Stimulated activated CD4-positive, alpha-beta T cell treated with anti-CD3 and anti-CD28 coated beads, Interleukin-15, amount 100 ng/mL, for 1 hour (primary cell): ENCODE results near the gene USP6.
"Not testable (repeated sequence)": the region's sequence is repeated elsewhere in the genome, so short reads cannot be mapped to it uniquely, and the experiment has no call there.

ENCODE experiments used
- DNase-seq, 2 donors: peaks; one replicate each; pipeline ENCODE4 v3.0.0-alpha.2; 2020; ENCODE audit warnings: low read depth in 1 of 2, low spot score in 1 of 2

The USP6 gene

DNA sequence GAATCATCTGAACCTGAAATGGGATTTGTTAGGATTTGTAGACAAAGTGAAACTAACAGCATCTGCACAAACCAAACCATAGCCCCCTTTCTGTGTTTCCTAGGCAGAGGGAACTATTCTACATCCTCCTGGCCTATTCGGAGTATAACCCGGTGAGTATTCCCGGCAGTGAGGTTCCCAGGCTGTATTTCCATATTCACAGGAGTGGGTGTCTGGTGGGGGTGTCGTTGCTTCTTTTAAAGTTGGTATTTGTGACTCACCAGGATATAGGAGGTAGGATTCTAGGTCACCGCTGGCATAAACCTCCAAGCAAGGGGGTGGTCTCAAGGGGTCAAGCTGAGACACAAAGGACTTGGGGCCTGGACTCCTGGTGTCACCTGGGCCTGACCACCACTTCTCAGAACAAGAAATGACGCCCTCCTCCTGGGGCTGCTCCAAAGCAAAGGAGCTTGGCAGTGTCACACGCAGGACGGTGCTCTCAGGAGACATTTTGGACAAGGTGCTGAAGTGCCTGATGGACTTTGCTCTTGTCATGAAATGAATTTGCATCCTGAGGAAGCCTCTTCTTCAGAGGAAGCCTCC is 19.4 kb downstream of the USP6 start:
- DNase-seq = not testable (repeated sequence)

DNA sequence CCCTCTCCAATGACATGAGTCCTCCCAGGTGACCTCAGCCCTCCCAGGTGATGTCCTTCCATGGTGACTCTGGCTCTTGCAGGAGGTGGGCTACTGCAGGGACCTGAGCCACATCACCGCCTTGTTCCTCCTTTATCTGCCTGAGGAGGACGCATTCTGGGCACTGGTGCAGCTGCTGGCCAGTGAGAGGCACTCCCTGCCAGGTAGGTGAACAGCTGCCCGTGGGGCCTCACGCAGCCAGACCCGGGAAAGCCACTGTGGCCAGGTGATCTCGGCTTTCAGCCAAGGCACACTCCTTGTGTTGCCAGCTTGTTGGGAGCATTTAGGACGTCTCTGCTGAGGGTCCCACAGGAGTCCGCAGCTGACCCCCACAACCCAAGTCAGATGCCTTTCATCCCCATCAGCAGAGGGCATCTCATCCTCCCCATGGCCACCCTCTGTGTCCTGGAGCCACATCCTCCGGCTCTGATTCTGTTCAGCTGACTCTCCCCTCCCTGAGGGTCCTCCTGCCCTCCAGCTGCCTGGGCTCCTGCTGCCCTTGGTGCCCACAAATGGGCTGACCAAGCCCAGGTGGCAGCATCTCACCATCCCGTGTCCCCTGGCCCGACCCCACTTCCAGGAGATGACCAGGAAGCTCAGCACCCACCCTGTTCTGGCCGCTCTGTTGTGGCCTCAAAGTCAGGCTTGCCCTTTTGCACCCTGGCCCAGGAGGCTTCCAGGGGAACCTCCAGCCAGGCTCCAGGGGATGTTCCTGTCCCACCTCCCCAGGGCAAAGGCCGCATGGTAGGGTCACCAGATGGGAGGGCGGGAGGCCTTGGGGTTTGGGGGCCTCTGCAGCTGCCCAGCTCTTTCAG is 20.1 kb downstream of the USP6 start:
- no peak for DNase-seq

DNA sequence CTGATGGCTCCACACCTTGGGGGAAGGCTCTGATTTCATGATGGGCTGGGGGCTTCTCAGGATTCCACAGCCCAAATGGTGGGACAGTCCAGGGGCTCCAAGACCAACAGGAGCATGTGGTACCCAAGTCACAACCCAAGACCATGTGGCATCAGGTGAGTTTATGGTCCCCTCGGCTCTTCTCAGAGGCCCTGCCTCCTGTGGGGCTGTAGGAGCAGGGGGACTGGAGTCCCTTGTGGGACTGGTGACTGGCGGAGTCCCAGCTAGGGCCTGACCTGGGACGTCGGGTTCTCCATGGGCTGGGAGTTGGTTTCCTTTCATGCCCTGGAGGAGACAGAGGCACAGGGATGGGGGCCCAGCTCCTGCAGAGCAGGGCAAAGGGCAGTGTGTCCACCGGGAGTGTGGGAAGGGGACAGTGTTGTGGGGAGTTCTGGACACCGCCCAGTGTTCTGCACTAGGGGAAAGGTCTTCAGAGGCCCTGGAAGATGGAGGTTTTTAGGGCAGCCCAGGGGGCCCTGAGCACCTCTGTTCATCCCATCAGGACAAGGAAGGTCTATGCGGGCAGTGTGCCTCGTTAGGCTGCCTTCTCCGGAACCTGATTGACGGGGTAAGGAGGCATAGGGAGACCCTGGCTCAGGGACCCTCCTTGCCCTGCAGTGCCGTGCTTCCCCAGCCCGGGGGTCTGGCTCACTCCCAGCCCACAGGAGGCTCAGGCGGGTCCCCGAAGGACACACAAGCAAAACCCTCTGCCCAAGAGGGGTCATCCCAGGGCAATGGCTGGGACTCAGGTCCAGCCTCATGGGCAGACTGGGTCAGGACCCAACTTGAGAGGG is 21.0 kb downstream of the USP6 start:
- not testable (repeated sequence) for DNase-seq

DNA sequence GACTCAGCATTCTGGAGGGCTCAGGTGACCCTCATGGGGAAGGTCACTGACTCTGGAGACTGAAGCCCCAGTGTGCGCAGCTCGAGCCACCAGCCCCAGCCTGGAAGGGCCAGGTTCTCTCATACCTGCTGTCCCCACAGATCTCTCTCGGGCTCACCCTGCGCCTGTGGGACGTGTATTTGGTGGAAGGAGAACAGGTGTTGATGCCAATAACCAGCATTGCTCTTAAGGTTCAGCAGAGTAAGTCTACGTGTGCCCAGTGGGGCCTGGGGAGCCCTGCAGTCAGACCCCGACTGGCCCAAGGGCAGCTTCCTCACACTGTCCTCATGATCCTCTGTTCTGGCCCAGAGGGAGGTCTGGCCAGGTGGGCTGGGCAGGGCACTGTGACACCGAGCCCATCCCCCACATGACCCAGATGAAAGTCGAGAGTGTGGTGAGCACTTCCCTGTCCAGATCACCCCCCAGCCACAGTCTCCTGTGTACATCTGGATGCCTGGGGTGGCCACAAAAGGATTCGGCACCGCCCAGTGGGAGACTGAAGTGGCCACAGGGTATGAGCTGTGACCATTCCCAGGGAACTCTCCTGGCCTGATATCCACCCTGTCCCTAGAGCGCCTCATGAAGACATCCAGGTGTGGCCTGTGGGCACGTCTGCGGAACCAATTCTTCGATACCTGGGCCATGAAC is 21.8 kb downstream of the USP6 start:
- not testable (repeated sequence) for DNase-seq

DNA sequence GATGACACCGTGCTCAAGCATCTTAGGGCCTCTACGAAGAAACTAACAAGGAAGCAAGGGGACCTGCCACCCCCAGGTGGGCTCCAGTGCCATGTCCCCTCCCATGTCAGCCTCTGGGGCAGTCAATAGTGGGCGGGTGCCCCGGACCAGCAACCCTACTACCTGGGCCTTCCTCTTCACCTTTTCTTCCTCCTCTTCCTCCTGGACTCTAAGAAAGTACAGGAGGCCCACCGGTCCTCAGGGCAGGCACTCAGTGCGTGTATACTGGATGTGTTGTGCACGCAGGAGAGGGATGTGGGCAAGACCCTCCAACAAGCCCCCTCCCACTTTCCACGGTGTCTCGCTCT is 22.3 kb downstream of the USP6 start:
- not testable (repeated sequence) for DNase-seq

DNA sequence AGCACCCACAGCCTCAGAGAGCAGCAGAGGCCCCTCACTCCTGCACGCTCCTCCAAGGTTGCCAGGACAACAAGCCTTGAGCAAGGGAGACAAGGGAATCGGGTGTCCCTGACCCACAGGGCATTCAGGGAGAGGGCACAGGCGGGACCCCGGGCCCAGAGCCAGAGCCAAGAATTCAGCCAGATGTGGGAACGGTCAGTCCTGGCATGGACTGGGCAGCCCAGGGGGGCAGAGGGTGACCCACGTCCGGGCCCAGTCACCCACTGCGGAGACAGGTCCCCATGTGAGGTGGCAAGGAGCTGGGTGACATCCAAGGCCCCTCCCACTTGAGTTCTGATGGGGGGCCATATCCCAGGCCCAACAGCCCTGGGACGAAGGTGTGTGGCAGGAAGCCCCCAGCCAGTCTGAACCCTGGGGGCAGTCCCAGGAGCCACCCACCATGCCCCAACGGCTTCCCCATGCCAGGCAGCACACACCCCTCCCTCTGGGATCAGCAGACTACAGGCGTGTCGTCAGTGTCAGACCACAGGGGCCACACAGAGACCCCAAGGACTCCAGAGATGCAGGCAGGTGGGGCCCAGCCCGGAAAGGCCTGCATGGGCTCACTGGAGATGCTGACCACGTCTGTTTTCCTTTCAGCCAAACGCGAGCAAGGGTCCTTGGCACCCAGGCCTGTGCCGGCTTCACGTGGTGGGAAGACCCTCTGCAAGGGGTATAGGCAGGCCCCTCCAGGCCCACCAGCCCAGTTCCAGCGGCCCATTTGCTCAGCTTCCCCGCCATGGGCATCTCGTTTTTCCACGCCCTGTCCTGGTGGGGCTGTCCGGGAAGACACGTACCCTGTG is 23.0 kb downstream of the USP6 start:
- no peak for DNase-seq

DNA sequence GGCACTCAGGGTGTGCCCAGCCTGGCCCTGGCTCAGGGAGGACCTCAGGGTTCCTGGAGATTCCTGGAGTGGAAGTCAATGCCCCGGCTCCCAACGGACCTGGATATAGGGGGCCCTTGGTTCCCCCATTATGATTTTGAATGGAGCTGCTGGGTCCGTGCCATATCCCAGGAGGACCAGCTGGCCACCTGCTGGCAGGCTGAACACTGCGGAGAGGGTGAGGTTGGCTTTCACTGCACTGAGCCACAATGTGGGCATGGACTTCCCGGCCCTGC is 23.6 kb downstream of the USP6 start:
- DNase-seq = no peak

DNA sequence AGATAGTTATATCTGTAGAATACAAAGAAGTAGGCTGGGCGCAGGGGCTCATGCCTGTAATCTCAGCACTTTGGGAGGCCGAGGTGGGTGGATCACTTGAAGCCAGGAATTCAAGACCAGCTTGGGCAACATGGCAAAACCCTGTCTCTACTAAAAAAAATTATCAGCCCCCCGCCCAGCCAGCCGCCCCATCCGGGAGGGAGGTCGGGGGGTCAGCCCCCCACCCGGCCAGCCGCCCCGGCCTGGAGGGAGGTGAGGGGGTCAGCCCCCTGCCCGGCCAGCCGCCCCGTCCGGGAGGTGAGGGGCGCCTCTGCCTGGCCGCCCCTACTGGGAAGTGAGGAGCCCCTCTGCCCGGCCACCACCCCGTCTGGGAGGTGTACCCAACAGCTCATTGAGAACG is 27.0 kb downstream of the USP6 start:
- DNase-seq = not testable (repeated sequence)

DNA sequence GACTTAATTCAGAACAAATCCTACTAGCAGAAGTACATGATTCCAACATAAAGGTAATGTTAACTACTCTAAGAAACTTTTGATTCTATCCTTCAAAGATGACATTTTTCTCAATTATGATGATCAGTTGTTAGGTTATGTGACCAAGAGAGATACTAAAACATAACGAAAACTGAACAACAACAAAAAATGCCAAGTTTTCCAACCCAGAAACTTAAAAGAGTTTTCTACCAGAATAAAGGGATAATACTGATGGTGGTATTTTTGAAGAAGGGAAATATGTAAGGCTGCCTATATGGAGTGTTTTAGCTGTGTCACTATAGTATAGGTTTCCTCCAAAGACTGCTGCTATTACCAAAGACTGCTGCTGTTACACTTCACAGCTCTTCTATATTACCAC is 30.3 kb downstream of the USP6 start:
- not testable (repeated sequence) for DNase-seq

DNA sequence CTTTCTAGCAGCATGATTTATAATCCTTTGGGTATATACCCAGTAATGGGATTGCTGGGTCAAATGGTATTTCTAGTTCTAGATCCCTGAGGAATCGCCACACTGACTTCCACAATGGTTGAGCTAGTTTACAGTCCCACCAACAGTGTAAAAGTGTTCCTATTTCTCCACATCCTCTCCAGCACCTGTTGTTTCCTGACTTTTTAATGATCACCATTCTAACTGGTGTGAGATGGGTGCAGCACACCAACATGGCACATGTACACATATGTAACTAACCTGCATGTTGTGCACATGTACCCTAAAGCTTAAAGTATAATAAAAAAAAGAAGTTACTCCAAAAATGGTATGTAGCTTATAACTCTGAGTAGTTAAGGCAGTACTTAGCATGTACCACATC is 44.9 kb downstream of the USP6 start:
- DNase-seq = not testable (repeated sequence)

DNA sequence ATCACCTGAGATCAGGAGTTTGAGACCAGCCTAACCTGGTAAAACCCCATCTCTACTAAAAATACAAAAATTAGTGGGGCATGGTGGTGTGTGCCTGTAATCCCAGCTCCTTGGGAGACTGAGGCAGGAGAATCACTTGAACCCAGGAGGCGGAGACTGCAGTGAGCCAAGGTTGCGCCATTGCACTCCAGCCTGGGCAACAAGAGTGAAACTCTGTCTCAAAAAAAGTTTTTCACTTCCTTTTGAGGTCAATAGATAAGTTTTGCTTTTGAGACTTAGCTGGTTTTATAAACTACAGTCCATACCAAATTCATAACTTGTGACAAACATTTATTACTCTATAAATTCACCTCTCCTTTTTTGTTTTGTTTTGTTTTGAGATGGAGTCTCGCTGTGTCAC is 46.0 kb downstream of the USP6 start:
- not testable (repeated sequence) for DNase-seq

DNA sequence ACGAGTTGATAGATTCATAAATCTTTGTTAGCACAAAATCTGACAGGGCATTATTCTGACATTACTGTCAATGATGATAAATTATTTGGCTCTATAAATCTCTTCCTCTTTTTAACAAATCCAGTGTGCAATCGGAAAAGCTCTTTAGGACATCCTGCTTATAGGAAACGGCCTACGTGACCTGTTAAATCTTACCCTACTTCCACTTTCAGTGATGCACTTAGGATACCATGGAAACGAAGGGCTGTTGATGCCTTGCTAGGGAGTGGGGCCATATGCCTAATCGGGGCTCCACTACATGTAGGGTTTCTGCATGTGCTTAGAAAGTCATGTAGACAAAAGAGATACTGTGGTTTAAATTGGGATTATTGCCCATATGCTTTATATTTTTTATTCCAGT is 48.6 kb downstream of the USP6 start:
- no peak for DNase-seq

DNA sequence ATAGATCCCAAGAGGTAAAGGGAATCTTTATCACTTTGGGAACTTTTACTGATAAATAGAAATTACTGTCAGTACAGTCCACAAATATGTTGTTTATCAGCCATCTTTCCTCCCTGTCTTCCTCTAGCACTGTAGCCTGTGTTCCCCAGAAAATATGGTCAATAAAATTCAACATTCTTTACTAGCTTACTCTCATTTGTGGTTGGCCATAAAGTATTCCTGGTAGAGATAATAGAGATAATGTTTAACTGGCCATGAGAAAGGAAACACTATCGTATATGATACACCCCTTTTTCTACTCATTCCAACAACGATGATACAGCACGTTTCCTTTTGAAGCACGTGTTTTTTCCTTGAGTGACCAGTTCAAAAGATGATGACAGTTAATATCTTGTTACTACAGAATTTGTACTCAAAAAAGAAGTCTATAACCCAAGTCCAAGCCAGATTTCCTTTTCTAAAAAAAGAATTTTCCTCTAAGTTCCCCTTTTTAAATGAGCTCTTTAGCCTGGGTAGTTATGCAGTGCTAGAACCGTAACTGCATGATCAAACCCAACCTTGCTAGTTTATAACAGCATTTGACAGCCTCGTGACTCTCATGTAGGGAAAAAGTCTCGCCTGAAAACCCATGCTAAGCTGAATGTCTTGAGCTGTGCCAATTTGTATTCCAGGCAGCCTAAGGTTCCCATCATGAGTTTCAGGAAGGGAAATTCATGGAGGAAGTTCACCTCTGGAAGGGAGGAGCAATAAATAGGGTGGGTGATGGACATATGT is 50.1 kb downstream of the USP6 start:
- not testable (repeated sequence) for DNase-seq

DNA sequence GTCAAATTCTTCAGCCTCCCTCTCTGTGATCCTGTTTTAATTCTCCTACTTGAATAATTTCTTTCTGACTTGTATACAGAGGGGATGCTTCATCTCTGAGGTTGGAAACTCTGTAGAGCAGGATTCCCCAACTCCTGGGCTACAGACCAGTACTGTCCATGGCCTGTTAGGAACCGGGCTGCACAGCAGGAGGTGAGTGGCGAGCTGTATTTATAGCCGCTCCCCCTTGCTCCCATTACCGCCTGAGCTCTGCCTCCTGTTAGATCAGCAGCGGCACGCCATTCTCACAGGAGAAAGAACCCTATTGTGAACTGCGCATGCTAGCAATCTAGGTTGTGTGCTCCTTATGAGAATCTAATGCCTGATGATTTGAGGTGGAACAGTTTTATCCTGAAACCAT is 59.2 kb downstream of the USP6 start:
- DNase-seq = not testable (repeated sequence)

DNA sequence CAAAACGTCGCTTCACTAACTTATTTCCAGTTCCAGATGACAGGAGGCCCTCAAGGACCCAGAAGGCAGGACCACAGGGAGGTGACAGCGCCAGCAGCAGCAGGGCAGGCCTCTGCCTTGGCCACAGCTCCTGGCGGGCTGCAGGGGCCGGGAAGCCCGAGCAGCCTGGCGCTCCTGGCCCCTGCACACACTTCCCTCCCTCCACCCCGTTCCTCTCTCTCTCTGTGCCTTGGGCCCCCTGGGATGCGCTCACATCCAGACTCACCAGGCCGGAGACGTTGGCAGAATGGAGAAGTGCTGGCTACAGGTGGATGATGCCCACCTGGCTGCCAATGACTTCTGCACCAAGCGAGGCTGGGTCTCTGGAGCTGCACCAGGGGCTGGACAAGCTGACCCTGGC is 63.2 kb downstream of the USP6 start:
- no peak for DNase-seq

DNA sequence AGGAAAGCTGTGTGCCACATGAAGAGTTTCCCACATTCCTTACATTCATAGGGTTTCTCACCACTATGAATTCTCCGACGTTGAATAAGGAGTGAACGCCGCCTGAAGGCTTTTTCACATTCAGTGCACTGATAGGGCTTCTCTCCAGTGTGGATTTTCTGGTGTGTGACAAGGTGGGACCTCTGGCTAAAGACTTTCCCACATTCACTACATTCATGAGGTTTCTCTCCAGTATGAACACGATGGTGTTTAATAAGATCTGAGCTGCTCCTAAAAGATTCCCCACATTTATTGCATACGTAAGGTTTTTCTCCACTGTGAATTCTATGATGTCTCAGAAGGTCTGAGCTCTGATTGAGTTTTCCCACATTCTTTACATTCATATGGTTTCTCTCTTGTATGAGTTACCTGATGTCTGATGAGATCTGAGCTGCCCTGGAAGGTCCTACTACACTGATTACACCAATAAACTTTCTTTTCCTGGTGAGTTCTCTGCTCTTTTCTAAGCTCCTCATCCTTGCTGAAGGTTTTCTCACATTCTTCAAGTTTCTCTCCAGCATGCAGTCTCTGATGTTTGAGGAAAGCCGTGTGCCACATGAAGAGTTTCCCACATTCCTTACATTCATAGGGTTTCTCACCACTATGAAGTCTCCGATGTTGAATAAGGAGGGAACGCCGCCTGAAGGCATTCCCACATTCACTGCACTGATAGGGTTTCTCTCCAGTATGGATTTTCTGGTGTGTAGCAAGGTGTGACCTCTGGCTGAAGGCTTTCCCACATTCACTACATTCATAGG is 65.9 kb downstream of the USP6 start:
- DNase-seq = no peak

DNA sequence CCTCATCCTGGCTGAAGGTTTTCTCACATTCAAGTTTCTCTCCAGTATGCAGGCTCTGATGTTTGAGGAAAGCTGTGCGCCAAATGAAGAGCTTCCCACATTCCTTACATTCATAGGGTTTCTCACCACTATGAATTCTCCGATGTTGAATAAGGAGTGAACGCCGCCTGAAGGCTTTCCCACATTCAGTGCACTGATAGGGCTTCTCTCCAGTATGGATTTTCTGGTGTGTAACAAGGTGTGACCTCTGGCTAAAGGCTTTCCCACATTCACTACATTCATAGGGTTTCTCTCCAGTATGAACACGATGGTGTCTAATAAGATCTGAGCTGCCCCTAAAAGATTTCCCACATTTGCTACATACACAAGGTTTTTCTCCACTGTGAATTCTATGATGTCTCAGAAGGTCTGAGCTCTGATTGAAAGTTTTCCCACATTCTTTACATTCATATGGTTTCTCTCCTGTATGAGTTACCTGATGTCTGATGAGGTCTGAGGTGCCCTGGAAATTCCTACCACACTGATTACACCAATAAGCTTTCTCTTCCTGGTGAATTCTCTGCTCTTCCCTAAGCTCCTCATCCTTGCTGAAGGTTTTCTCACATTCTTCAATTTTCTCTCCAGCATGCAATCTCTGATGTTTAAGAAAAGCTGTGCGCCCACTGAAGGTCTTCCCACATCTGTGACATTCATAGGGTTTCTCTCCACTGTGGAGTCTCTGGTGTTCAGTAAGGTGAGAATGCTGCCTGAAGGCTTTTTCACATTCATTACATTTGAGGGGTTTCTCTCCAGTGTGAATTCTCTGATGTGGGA is 67.0 kb downstream of the USP6 start:
- no peak for DNase-seq

DNA sequence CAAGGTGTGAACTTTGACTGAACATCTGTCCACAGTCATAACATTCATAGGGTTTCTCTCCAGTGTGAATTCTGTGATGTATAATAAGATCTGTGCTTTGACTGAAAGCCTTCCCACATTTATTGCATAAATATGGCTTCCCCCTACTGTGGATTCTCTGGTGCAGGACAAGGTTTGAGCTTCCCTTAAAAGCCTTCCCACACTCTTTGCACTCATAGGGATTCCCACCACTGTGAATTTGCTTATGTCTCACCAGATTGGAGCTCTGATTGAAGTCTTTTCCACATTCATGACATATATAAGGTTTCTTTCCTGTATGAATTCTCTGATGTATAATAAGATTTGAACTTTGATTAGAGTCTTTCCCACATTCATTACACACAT is 67.6 kb downstream of the USP6 start:
- DNase-seq = no peak
